Keratinocyte (primary cell): ENCODE data around the gene CSE1L.

Source experiments
- CTCF ChIP-seq, 3 experiments: IDR thresholded peaks in 1 of 3; conservative IDR thresholded peaks in 1 of 3; optimal IDR thresholded peaks in 1 of 3; 2 replicates in 2 of 3; 3 replicates in 1 of 3; pipeline versions ENCODE3 to v1.5.1; 2011; ENCODE audit warnings: low read length in 3 of 3, mild to moderate bottlenecking in 3 of 3, moderate library complexity in 2 of 3, control low read depth in 1 of 3, inconsistent platforms in 1 of 3; ENCODE audit not compliant: insufficient read depth in 2 of 3; ENCODE audit errors: extremely low read depth in 1 of 3
- EZH2 ChIP-seq: IDR thresholded peaks from one replicate; pipeline ENCODE4 v1.6.1; 2012; ENCODE audit warnings: inconsistent platforms, mild to moderate bottlenecking, low read length, moderate library complexity

DNA sequence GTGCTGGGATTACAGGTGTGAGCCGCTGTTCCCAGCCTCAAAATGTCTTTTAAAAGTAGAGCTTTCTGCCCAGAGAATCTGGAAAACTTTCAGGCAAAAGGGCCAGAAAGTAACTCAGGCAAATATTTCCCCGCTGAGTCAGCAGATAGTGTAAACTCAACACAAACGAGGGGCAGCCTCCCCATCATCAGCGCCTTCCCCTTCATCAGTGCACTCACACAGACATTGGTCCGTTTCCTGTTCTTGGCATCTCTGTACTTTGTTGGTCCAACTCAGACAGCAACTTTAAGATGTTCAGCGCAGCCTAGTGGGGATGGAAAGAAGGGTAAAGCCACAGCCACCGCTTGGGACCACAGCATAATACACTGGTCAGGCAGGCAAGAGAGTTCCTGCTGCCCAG is 69.5 kb downstream of the CSE1L start:
- TF ChIP-seq CTCF (optimal IDR thresholded peaks at IDR 0.05 in 1 of 3, IDR thresholded peaks at IDR 0.05 in 1 of 3, conservative IDR thresholded peaks at IDR 0.05 in 1 of 3; ENCODE audit: extremely low read depth in 1 of 3, insufficient read depth in 2 of 3, low read length in 3 of 3) (no peak), EZH2 (no peak)
